ENCODE data around the gene RBM19.

GRCh38 chr12:113996026-113996425 is 29.9 kb upstream of the RBM19 start:
- TF ChIP-seq REST (IDR thresholded peaks at IDR 0.05; ENCODE audit: insufficient read depth in 1 of 2, low read depth in 2 of 2, low read length in 2 of 2) (no peak), SIN3A (IDR thresholded peaks at IDR 0.05; ENCODE audit: borderline replicate concordance, insufficient read depth, low read length) (no peak)

Data from PFSK-1 (cell line).